Calu3 (cell line): ENCODE results near the gene SAT2. TPM values are rescaled to one million over a fixed set of nuclear protein-coding genes. Genes with fewer than 3 reads are reported as not detected.

ENCODE experiments used
- BruUV-seq: library from RNA; stranded (reverse); fragments of 400-500 nt; replicated peaks from 2 replicates; lab custom pipeline; 2021; lab: Mats Ljungman, UMichigan
- CTCF ChIA-PET: fragments of 300-600 bp; sonication (Branson Sonifier 250); formaldehyde crosslinking; loops from one replicate; lab custom pipeline; 2022; ENCODE audit warnings: antibody characterized with exemption; lab: Charles Lee
- DNase-seq: peaks from one replicate; pipeline ENCODE4 v3.0.0; 2022
- H3K27ac Mint-ChIP-seq: one replicate; pipeline ENCODE4 v1.8.0; 2022; ENCODE audit warnings: mixed read lengths; ENCODE audit not compliant: unreplicated experiment
- H3K27me3 Mint-ChIP-seq: one replicate; pipeline ENCODE4 v1.8.0; 2022; ENCODE audit warnings: mixed read lengths; ENCODE audit not compliant: unreplicated experiment
- H3K36me3 Mint-ChIP-seq: one replicate; pipeline ENCODE4 v1.8.0; 2022; ENCODE audit warnings: mild to moderate bottlenecking, moderate library complexity, mixed read lengths; ENCODE audit not compliant: insufficient read depth, unreplicated experiment
- H3K4me1 Mint-ChIP-seq: one replicate; pipeline ENCODE4 v1.8.0; 2022; ENCODE audit warnings: mild to moderate bottlenecking, low read depth, mixed read lengths; ENCODE audit not compliant: unreplicated experiment
- H3K4me3 Mint-ChIP-seq: one replicate; pipeline ENCODE4 v1.8.0; 2022; ENCODE audit warnings: mild to moderate bottlenecking, low read depth, moderate library complexity, mixed read lengths; ENCODE audit not compliant: unreplicated experiment
- H3K9me3 Mint-ChIP-seq: one replicate; pipeline ENCODE4 v1.8.0; 2022; ENCODE audit warnings: low read depth, mixed read lengths; ENCODE audit not compliant: unreplicated experiment
- CTCF ChIP-seq: fragments of 200-600 bp; IDR thresholded peaks from one replicate; pipeline ENCODE4 v1.8.0; 2022; ENCODE audit warnings: antibody characterized with exemption; ENCODE audit not compliant: unreplicated experiment
- intact Hi-C: fragments of 100-400 bp; cut with micrococcal nuclease; formaldehyde crosslinking; loops from one replicate; pipeline ENCODE4 v1.10.0; 2022; ENCODE audit not compliant: unreplicated experiment
- total RNA-seq: library from RNA; stranded (reverse); gene quantifications from 2 replicates; pipeline ENCODE4 v1.2.3, GENCODE V29; 2022

Gene SAT2
- total RNA-seq, 1 experiment from 2014 or later: 15.9 TPM

- CTCF ChIA-PET: no interaction called here
- Mint-ChIP-seq H3K27ac (peak overlapping the region; percentile 20), H3K36me3 (peaks cover 96% of the 10 kb centered on the region), H3K4me1 (peaks cover 37% of the 10 kb centered on the region), H3K9me3 (no peaks in the 10 kb centered on the region), H3K4me3 (no peak overlapping the region), H3K27me3 (no peaks in the 10 kb centered on the region)
- intact Hi-C loops: no loop called here
- no peak for TF ChIP-seq CTCF
- no peak for DNase-seq
- no TSS peak for BruUV-seq
These were observed 51.1 kb downstream of the SAT2 start for GRCh38 chr17:7576432-7576937.

Other genes with a start within 250 kb of the SAT2 start
- gene TNK1, start 246.7 kb downstream of the SAT2 start, total RNA-seq: 7.0 and 8.6 TPM in 2 replicates
- 21.9 and 26.3 TPM in 2 replicates for gene PLSCR3, start 233.3 kb downstream of the SAT2 start, total RNA-seq
- gene TMEM256, start 223.7 kb downstream of the SAT2 start, total RNA-seq: 47.8 and 51.5 TPM in 2 replicates
- gene NLGN2, start 220.0 kb downstream of the SAT2 start, total RNA-seq: 13.9 and 14.6 TPM in 2 replicates
- not detected in 2 replicates for gene SPEM1, start 207.5 kb downstream of the SAT2 start, total RNA-seq
- gene SPEM2, start 202.2 kb downstream of the SAT2 start, total RNA-seq: not detected in 2 replicates
- gene SPEM3, start 199.0 kb downstream of the SAT2 start, total RNA-seq: not detected in 2 replicates
- 8.5 TPM in 2 replicates for gene TMEM102, start 192.4 kb downstream of the SAT2 start, total RNA-seq
- gene FGF11, start 188.3 kb downstream of the SAT2 start, total RNA-seq: 1.2 and 2.1 TPM in 2 replicates
- gene CHRNB1, start 182.8 kb downstream of the SAT2 start, total RNA-seq: 2.4 and 3.0 TPM in 2 replicates
- 27.2 and 28.1 TPM in 2 replicates for gene ZBTB4, start 148.2 kb downstream of the SAT2 start, total RNA-seq
- gene SLC35G6, start 146.4 kb downstream of the SAT2 start, total RNA-seq: not detected in 2 replicates
- 89.0 and 99.3 TPM in 2 replicates for gene POLR2A, start 143.5 kb downstream of the SAT2 start, total RNA-seq
- gene TNFSF12, start 78.8 kb downstream of the SAT2 start, total RNA-seq: 7.7 and 8.4 TPM in 2 replicates
- gene TNFSF13, start 69.1 kb downstream of the SAT2 start, total RNA-seq: 19.7 and 25.7 TPM in 2 replicates
- 52.0 and 54.3 TPM in 2 replicates for gene SENP3, start 65.9 kb downstream of the SAT2 start, total RNA-seq
- gene CD68, start 48.2 kb downstream of the SAT2 start, total RNA-seq: 28.6 and 50.0 TPM in 2 replicates
- gene MPDU1, start 44.0 kb downstream of the SAT2 start, total RNA-seq: 34.6 and 36.3 TPM in 2 replicates
- gene SOX15, start 37.7 kb downstream of the SAT2 start, total RNA-seq: not detected in 2 replicates
- 30.3 and 30.9 TPM in 2 replicates for gene FXR2, start 12.9 kb downstream of the SAT2 start, total RNA-seq
- 0.39 TPM in 1 of 2 replicates, not detected in the other for gene SHBG, start 2.3 kb upstream of the SAT2 start, total RNA-seq
- not detected in 2 replicates for gene ATP1B2, start 23.1 kb upstream of the SAT2 start, total RNA-seq
- 98.3 and 119 TPM in 2 replicates for gene TP53, start 59.7 kb upstream of the SAT2 start, total RNA-seq
- gene WRAP53, start 60.7 kb upstream of the SAT2 start, total RNA-seq: 10.1 and 12.9 TPM in 2 replicates
- gene EFNB3, start 77.4 kb upstream of the SAT2 start, total RNA-seq: 0.38 and 0.88 TPM in 2 replicates
- gene DNAH2, start 89.9 kb upstream of the SAT2 start, total RNA-seq: 0.26 and 0.51 TPM in 2 replicates
- gene KDM6B, start 206.4 kb upstream of the SAT2 start, total RNA-seq: 29.0 and 37.3 TPM in 2 replicates
- gene TMEM88, start 227.2 kb upstream of the SAT2 start, total RNA-seq: 2.9 and 3.6 TPM in 2 replicates
- 36.3 and 36.6 TPM in 2 replicates for gene NAA38, start 229.7 kb upstream of the SAT2 start, total RNA-seq
- 8.0 and 8.4 TPM in 2 replicates for gene CYB5D1, start 230.2 kb upstream of the SAT2 start, total RNA-seq